BJ (cell line): ENCODE measurements around the gene RUNX2. TPM values are rescaled to one million over a fixed set of nuclear protein-coding genes. Genes with fewer than 3 reads are reported as not detected.

Experiments used
- CTCF ChIA-PET: fragments of 350-600 bp; formaldehyde crosslinking; extraction: SDS; loops from one replicate; lab custom pipeline; 2021; ENCODE audit warnings: antibody characterized with exemption, inconsistent platforms; lab: Yijun Ruan, JAX
- POLR2A ChIA-PET: fragments of 300-600 bp; sonication (Branson Sonifier 250); formaldehyde crosslinking; extraction: SDS; loops from one replicate; lab custom pipeline; 2021; ENCODE audit warnings: antibody characterized with exemption; lab: Charles Lee
- DNase-seq: peaks from one replicate; pipeline ENCODE4 v3.0.0-alpha.2; 2011; ENCODE audit warnings: low read depth
- H3K27me3 ChIP-seq: 2 replicates; pipeline ENCODE4 v1.6.0; 2011; ENCODE audit warnings: low read length; ENCODE audit not compliant: control insufficient read depth, insufficient read depth
- H3K36me3 ChIP-seq: 2 replicates; pipeline ENCODE4 v1.5.1; 2011; ENCODE audit warnings: low read length; ENCODE audit not compliant: control insufficient read depth, insufficient read depth
- H3K4me3 ChIP-seq: 2 replicates; pipeline ENCODE4 v1.5.1; 2011; ENCODE audit warnings: low read depth, mild to moderate bottlenecking, control low read depth, low read length
- polyA plus RNA-seq: library from polyadenylated mRNA; depleted of rRNA; stranded (reverse); fragments of >200 nt; gene quantifications from 2 replicates; pipeline ENCODE4 v1.2.3, GENCODE V29; 2011
- TF ChIP-seq, protein P1 (sequence below): IDR thresholded peaks from 2 replicates; pipeline ENCODE4 v1.5.1; 2011; ENCODE audit warnings: low read depth, mild to moderate bottlenecking, control low read depth, inconsistent platforms, low read length, moderate library complexity; ENCODE audit not compliant: insufficient read depth

Gene RUNX2
- polyA plus RNA-seq, 1 experiment = 1.5 TPM

DNA sequence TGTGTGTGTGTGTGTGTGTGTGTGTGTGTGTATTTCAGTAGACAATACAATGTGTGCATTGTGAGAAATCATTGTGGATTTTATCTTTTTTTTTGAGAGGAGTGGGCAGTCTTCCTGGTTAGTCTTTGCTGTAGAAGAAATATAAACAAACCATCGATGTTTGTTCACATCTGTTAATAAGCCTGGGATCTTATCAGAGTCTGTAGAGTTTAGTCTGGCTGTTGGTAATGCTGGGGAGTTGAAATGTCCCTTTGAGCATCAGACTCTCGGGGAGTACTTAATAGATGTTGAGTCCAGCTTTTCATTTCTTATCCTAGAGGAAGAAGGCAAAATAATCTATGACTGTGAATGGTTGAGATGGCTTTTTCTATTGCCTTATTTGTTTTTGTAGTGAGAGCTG, 146.2 kb downstream of the RUNX2 start:
- no peak for DNase-seq
- no peak overlapping the region for H3K4me3 ChIP-seq
- TF ChIP-seq, protein P1, sequence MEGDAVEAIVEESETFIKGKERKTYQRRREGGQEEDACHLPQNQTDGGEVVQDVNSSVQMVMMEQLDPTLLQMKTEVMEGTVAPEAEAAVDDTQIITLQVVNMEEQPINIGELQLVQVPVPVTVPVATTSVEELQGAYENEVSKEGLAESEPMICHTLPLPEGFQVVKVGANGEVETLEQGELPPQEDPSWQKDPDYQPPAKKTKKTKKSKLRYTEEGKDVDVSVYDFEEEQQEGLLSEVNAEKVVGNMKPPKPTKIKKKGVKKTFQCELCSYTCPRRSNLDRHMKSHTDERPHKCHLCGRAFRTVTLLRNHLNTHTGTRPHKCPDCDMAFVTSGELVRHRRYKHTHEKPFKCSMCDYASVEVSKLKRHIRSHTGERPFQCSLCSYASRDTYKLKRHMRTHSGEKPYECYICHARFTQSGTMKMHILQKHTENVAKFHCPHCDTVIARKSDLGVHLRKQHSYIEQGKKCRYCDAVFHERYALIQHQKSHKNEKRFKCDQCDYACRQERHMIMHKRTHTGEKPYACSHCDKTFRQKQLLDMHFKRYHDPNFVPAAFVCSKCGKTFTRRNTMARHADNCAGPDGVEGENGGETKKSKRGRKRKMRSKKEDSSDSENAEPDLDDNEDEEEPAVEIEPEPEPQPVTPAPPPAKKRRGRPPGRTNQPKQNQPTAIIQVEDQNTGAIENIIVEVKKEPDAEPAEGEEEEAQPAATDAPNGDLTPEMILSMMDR = no peak
- no peaks in the 10 kb centered on the region for H3K27me3 ChIP-seq
- no peaks in the 10 kb centered on the region for H3K36me3 ChIP-seq
- ChIA-PET POLR2A (no interaction called here), CTCF (no interaction called here)

DNA sequence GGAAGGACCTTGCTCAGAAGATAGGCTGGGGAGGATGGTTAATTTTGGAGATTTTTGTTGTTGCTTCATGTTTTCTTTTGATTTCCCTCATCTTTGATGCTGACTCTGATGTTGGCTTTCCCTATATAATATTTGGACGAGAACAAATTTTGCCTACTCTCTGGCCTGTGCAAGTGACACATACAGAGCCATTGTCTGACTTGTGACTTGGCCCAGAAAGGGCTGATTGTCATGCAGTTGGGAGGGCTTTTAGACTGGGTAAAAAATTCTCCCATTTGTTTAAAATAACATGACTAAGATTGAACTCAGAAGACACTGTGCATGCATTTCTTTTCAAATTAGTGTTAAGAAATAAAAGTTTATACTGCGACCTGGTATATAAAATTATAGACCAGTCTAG, 148.2 kb downstream of the RUNX2 start:
- ChIA-PET CTCF (no interaction called here), POLR2A (no interaction called here)
- Histone ChIP-seq H3K4me3 (no peak overlapping the region), H3K36me3 (no peaks in the 10 kb centered on the region), H3K27me3 (no peaks in the 10 kb centered on the region)
- TF ChIP-seq, protein P1 = no peak
- no peak for DNase-seq

DNA sequence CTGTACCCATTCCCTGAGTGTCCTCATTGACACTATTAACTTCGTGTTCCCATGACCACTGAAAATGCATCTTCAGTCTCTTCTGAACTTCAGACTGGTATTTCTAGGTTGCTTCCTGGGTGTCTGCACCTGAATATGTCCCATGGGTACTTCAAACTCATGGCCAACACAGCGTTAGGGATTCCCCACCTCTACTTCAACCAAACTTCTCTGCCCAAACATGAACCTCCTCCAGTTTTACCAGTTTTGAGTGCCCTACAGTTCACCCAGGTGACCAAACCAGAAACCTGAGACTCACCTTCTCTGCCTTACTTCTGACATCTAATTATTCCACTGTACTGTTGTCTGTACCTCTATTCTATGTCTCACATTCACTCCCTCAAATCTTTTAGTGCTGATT, 149.1 kb downstream of the RUNX2 start:
- no peak overlapping the region for H3K4me3 ChIP-seq
- no peak for DNase-seq
- H3K27me3 ChIP-seq = no peaks in the 10 kb centered on the region
- POLR2A ChIA-PET = no interaction called here
- TF ChIP-seq, protein P1 = no peak
- H3K36me3 ChIP-seq = no peaks in the 10 kb centered on the region
- CTCF ChIA-PET = no interaction called here

DNA sequence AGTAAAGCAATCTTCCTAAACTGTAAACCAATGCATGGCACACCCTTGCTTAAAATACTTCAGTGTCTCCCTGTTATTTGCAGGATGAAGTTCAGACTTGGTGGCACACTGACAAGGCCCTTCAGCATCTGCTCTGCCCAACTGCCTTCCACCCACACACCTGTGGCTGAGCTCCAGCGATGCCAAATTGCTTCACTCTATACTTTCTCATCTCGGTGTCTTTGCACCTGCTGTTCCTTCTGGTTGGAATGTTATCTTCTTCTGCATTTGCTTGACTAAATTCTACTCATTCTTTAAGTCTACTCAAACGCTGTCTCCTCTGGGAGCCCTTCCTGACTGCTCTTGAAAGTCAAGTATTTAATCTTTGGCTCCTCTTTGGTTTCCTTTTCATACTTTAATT, 149.7 kb downstream of the RUNX2 start:
- H3K4me3 ChIP-seq = no peak overlapping the region
- ChIA-PET CTCF (no interaction called here), POLR2A (no interaction called here)
- DNase-seq = no peak
- no peaks in the 10 kb centered on the region for H3K36me3 ChIP-seq
- TF ChIP-seq, protein P1 = no peak
- no peaks in the 10 kb centered on the region for H3K27me3 ChIP-seq

DNA sequence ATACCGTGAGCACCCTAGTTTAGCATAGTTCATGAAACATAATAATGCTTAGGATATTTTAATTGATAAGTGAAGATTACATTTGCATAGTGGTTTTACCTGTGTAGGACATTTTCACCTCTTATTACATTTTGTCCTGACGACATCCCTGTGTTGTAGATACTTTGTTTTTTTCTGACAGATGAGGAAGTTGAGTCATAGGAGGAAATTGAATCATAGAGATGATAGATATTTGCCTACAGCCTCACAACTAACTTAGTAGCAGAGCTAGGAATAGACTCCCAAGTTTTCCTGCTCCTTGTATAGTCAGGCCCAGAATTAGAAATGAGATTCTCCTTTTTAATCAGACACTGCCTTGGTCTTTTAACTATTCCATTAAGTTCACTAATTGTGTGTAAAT, 150.1 kb downstream of the RUNX2 start:
- H3K27me3 ChIP-seq = no peaks in the 10 kb centered on the region
- CTCF ChIA-PET = no interaction called here
- no peaks in the 10 kb centered on the region for H3K36me3 ChIP-seq
- H3K4me3 ChIP-seq = no peak overlapping the region
- DNase-seq = no peak
- POLR2A ChIA-PET = no interaction called here
- TF ChIP-seq, protein P1 = no peak
